Inflammatory macrophage (primary cell): ENCODE data around the gene ABCC5.
"Not testable (repeated sequence)": the region's sequence is repeated elsewhere in the genome, so short reads cannot be mapped to it uniquely, and the experiment has no call there.

Experiments used
- DNase-seq, 2 donors: peaks; one replicate each; pipeline ENCODE4 v3.0.0-alpha.2; 2020 to 2022
- total RNA-seq, 18 experiments: gene quantifications; one replicate each; lab custom pipeline; 2026; ENCODE audit warnings: mixed read lengths in 6 of 18, inconsistent platforms in 2 of 18; lab: John Stamatoyannopoulos, UW

The ABCC5 gene
- 8.1 to 92.8 (median 48.6) reads per million in 18 experiments for total RNA-seq

GRCh38 chr3:184017672-184018423 is at the start of gene ABCC5:
TSS of gene ABCC5 (minus strand) at chr3:184017884. CDS start at chr3:184014392, 3,492 bp downstream.
- DNase-seq: peak; percentile 91 to 94

DNA sequence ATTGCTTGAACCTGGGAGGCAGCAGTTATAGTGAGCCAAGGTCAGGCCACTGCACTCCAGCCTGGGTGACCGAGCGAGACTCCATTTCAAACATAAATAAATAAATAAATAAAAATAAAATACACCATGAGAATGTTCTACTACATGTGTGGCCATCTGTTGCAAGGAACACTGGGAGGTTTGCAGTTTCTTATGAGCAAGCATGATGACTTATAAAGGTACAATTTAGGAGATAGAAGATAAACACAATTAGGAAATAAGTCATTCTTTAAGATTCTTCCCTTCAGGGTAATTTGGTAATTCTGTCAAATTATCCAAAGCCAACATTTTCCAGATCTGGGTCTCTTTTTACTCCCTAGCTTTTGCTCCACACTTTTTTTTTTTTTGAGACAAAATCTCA is 48.5 kb upstream of the ABCC5 start:
- no peak for DNase-seq

DNA sequence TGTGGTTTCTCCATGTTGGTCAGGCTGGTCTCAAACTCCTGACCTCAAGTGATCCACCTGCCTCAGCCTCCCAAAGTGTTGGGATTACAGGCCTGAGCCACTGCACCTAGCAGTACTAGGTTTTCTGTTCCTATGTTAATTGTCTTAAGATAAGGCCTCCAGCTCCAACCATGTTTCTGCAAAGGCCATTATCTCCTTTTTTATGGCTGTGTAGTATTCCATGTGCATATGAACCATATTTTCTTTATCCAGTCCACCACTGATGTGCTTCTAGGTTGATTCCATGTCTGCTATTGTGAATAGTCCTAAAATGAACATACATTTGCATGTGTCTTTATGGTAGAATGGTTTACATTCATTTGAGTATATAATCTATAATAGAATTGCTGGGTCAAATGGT is 45.0 kb upstream of the ABCC5 start:
- no peak for DNase-seq

GRCh38 chr3:184059424-184059823 is 41.7 kb upstream of the ABCC5 start:
- no peak for DNase-seq

DNA sequence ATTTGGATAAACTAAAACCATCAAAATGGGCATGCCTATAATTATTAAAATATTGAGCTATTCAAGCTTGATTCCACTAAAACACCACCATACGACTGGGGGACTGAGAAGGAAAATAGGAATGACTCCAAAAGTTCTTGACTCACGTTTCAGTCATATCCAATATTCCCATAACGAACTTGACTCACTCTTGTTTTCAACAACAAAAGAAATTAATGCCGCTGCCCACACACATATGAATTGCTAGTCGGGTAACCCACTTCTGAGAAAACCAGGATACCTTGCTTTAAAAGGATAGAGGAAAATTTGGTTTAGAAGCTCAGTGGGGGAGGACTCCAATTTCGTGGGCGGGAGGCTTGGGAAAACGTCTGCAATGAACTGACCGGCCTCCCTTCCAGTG is 40.3 kb upstream of the ABCC5 start:
- DNase-seq: no peak

GRCh38 chr3:184052767-184053166 is 35.1 kb upstream of the ABCC5 start, which contains the start of gene HTR3C:
TSS of gene HTR3C (plus strand) at chr3:184053047. CDS start at chr3:184053081, 34 bp downstream.
- no peak for DNase-seq

GRCh38 chr3:184050217-184050847 is 32.6 kb upstream of the ABCC5 start:
- DNase-seq: no peak

DNA sequence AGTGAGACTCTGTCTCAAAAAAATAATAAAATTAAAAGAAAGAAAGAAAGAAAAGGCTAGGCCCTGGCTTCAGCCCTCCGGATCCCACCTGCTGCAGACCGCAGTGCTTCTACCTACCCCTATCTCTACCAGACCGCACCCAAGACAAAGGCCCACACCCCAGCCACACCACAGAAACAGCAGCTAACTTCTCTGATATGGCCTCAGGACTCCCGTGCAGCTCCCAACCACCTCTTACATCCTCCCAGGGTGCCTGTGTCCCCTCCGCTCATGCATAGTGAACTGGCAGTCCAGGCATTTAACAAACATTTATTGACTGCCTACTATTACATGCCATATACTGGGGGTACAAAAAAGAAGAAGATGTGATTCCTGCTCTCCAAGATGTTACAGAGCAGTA is 28.3 kb upstream of the ABCC5 start:
- no peak for DNase-seq

- DNase-seq: no peak
These were observed 24.9 kb upstream of the ABCC5 start for GRCh38 chr3:184042617-184043016.

- DNase-seq: peak; percentile 9 to 15
These were observed 22.3 kb upstream of the ABCC5 start for GRCh38 chr3:184040010-184040409.

- no peak for DNase-seq
These were observed 21.7 kb upstream of the ABCC5 start for GRCh38 chr3:184039414-184039813.

GRCh38 chr3:184038307-184038706 is 20.6 kb upstream of the ABCC5 start:
- not testable (repeated sequence) for DNase-seq

DNA sequence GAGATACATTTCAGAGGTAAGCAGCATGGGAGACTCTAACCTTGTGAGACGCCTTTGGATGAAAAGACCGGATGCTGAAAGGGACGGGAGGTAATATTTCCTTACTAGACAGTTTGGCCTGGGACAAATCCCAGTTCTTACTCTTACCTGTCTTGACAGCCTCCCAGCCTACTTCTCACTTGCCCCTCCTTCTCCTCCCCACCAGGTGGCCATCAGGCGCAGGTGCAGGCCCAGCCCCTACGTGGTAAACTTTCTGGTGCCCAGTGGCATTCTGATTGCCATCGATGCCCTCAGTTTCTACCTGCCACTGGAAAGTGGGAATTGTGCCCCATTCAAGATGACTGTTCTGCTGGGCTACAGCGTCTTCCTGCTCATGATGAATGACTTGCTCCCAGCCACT is 20.1 kb upstream of the ABCC5 start:
- DNase-seq: no peak

- peak in 1 of 2 donors; percentile 9 for DNase-seq
These were observed 13.6 kb upstream of the ABCC5 start, which contains the start of gene HTR3D for GRCh38 chr3:184031187-184031792. TSS of gene HTR3D (plus strand) at chr3:184031742. CDS start at chr3:184031742, 0 bp downstream.

GRCh38 chr3:184030536-184030935 is 12.9 kb upstream of the ABCC5 start:
- peak; percentile 25 to 62 for DNase-seq

GRCh38 chr3:184029443-184029842 is 11.8 kb upstream of the ABCC5 start:
- no peak for DNase-seq

- DNase-seq: not testable (repeated sequence)
These were observed 10.7 kb upstream of the ABCC5 start for GRCh38 chr3:184028275-184028890.

GRCh38 chr3:184025256-184025655 is 7.6 kb upstream of the ABCC5 start:
- not testable (repeated sequence) for DNase-seq

GRCh38 chr3:184022323-184022722 is 4.6 kb upstream of the ABCC5 start:
- DNase-seq: peak; percentile 59 to 94

DNA sequence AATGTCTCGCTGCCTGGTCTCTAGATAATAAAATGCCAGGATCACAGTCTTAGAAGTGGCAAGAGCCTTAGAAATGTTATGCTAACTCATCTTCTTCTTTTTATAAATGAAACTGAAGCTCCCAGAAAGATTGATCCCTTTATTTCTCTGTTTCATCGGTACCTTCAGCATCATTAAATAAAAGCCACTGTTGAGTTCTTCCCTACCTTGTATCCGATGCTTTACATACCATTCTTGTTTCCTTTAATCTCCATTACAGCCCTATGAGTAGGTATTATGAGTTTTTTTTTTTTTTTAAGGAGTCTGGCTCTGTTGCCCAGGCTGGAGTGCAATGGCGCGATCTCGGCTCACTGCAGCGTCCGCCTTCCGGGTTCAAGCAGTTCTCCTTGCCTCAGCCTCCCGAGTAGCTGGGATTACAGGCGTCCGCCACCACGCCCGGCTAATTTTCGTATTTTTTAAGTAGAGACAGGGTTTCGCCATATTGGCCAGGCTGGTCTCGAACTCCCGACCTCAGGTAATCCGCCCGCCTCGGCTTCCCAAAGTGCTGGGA is 815 bp upstream of the ABCC5 start:
- no peak for DNase-seq

- DNase-seq: peak; percentile 47 to 73
These were observed 643 bp downstream of the ABCC5 start for GRCh38 chr3:184016811-184017671.

DNA sequence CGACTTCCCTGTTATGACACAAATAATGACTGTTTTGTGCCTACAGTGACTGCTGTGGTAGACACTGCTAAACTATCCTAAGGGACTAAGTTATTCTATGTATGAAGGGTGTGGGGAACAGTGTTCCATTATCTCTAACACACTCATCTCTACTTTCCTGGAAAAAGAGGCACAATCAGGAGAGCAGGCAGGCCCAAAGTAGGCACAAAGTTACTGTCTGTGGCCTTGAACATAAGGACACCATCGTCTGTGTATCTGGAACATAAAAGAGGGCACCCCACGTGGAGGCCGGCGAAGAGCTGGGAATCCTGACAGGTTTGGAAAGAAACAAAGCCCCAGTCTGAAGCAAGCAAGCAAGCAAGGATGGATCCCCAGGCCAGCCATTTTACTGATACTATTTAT is 1.5 kb downstream of the ABCC5 start:
- DNase-seq: no peak
